HFFc6 (cell line): ENCODE measurements around the gene AP4E1. TPM values are rescaled to one million over a fixed set of nuclear protein-coding genes. Genes with fewer than 3 reads are reported as not detected.
A peak's percentile ranks its signal among the peaks of the same experiment; 100 is the strongest.
"Not testable (repeated sequence)": the region's sequence is repeated elsewhere in the genome, so short reads cannot be mapped to it uniquely, and the experiment has no call there.

ENCODE experiments used
- DNase-seq: peaks from one replicate; pipeline ENCODE4 v3.0.0-alpha.2; 2018
- H3K27ac Mint-ChIP-seq: 2 replicates; pipeline ENCODE4 v1.8.0; 2020; ENCODE audit warnings: mild to moderate bottlenecking, mixed read lengths
- H3K27me3 Mint-ChIP-seq: 2 replicates; pipeline ENCODE4 v1.8.0; 2021; ENCODE audit warnings: mild to moderate bottlenecking, moderate library complexity, mixed read lengths; ENCODE audit not compliant: insufficient read depth
- H3K36me3 Mint-ChIP-seq: 2 replicates; pipeline ENCODE4 v1.8.0; 2021; ENCODE audit warnings: low read depth, mixed read lengths
- H3K4me1 Mint-ChIP-seq: 2 replicates; pipeline ENCODE4 v1.8.0; 2020; ENCODE audit warnings: low read depth, mixed read lengths
- H3K4me3 Mint-ChIP-seq: 2 replicates; pipeline ENCODE4 v1.8.0; 2020; ENCODE audit warnings: mild to moderate bottlenecking, moderate library complexity, mixed read lengths
- H3K9me3 Mint-ChIP-seq: 2 replicates; pipeline ENCODE4 v1.8.0; 2020; ENCODE audit warnings: mild to moderate bottlenecking, mixed read lengths
- total RNA-seq, 6 experiments: library from RNA; stranded (reverse); fragmentation: NEBNext Ultra II Directional; extraction: Animal tissue kit (Norgen Biotek cat#: 25700); gene quantifications; 2 replicates in 1 of 6; 3 replicates in 5 of 6; pipeline ENCODE4 v1.2.3, GENCODE V29; 2021
- TF ChIP-seq, protein P1 (sequence below): fragments of 200-600 bp; sonication (generic); IDR thresholded peaks from 2 replicates; pipeline ENCODE4 v1.5.0; 2021; ENCODE audit warnings: antibody characterized with exemption, mild to moderate bottlenecking

Gene AP4E1
- total RNA-seq, 6 experiments from 2014 or later, result 14.3 to 17.5 (median 16.2) TPM

DNA sequence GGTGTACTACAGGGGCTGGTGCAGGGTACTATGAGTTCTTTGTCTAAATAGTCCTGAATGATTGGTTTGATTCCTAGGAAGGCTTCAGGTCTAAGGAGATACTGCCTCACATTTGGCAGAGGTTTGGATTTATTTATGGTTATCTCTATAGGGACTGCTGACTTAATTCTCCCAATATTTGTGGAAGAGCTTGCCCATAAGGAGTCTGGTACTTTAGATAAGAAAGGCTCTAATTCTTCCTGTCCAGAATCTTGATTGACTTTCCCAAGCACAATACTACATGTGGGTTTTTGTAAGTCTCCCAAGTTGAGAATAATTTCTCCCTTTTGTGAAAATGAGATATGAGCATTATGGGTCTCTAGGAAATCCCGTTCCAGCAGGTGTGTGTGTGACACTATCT, 36.7 kb upstream of the AP4E1 start:
- Mint-ChIP-seq H3K27me3 (peaks cover 8% of the 10 kb centered on the region), H3K4me3 (no peak overlapping the region), H3K9me3 (no peaks in the 10 kb centered on the region), H3K27ac (no peak overlapping the region), H3K4me1 (peaks cover 6% of the 10 kb centered on the region), H3K36me3 (no peaks in the 10 kb centered on the region)
- no peak for DNase-seq
- TF ChIP-seq, protein P1, sequence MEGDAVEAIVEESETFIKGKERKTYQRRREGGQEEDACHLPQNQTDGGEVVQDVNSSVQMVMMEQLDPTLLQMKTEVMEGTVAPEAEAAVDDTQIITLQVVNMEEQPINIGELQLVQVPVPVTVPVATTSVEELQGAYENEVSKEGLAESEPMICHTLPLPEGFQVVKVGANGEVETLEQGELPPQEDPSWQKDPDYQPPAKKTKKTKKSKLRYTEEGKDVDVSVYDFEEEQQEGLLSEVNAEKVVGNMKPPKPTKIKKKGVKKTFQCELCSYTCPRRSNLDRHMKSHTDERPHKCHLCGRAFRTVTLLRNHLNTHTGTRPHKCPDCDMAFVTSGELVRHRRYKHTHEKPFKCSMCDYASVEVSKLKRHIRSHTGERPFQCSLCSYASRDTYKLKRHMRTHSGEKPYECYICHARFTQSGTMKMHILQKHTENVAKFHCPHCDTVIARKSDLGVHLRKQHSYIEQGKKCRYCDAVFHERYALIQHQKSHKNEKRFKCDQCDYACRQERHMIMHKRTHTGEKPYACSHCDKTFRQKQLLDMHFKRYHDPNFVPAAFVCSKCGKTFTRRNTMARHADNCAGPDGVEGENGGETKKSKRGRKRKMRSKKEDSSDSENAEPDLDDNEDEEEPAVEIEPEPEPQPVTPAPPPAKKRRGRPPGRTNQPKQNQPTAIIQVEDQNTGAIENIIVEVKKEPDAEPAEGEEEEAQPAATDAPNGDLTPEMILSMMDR, result no peak

DNA sequence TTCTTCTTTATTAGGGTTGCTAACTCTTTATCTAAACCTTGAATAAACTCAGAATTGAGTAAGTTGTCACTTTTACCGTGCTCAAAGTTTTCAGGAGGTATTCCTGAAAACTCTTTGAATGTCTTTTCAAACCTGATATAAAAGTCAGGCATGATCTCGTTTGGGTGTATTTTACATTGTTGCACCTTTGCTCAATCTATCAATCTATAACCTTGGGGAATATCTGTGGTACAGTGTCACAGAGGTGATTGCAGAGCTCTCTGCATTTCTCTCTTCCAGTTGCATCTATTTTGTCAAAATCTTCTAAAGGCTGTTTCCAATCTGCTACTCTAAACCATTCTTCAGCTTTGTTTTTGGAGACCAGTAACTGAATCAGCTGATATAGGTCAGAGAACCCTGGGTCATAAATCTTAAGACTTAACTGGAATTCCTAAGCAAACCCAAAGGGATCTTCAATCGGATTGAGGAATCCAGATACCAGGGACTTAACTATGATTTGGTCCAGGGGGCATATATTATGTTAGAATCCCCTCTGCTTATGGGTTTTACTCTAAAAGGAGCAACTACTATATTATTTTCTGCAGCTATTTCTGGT, 35.6 kb upstream of the AP4E1 start:
- Mint-ChIP-seq H3K9me3 (no peaks in the 10 kb centered on the region), H3K27me3 (peaks cover 8% of the 10 kb centered on the region), H3K36me3 (no peaks in the 10 kb centered on the region), H3K4me3 (no peak overlapping the region), H3K4me1 (peaks cover 14% of the 10 kb centered on the region), H3K27ac (no peak overlapping the region)
- TF ChIP-seq, protein P1, result no peak
- no peak for DNase-seq

DNA sequence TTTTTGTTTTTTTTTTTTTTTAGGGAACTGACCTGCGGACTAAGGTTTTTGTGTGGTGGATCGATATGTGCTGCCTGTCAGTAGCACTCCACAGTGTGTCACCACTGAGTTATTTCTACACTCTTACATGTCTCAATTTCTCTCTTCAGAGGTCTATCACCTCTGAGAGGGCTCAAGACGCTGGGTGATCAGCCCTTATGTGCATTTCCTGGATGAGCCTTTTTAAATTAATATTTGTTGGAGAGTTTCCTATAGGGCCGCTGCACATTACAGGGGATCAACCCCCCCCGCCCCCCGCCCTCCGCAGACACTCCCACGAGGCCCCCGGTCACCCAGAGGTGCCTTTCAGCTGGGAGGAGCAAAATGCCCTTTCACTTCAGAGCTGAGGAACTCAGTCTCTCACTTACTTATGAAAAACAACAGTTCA, 34.5 kb upstream of the AP4E1 start:
- TF ChIP-seq, protein P1, result no peak; the same call in 1 of the 2 replicates
- Mint-ChIP-seq H3K4me1 (peaks cover 23% of the 10 kb centered on the region), H3K36me3 (no peaks in the 10 kb centered on the region), H3K27me3 (peaks cover 8% of the 10 kb centered on the region), H3K27ac (no peak overlapping the region), H3K4me3 (no peak overlapping the region), H3K9me3 (no peaks in the 10 kb centered on the region)
- DNase-seq, result no peak

DNA sequence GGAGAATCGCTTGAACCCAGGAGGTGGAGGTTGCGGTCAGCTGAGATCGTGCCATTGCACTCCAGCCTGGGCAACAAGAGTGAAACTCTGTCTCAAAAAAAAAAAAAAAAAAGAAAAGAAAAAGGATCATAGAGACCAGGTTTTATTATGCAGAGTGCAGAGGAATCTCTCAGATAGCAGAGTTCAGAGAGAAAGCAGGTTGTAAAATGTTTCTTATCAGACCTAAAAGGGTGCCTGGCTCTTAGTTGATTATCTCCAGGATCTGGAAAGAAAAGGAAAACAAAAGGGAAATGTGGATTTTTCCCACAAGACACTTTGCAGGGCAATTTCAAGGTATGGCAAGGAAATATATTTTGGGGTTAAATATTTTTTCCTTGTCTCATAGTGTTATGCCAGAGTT, 33.2 kb upstream of the AP4E1 start:
- H3K4me1 Mint-ChIP-seq, result peaks cover 34% of the 10 kb centered on the region
- not testable (repeated sequence) for H3K9me3 Mint-ChIP-seq, H3K27me3 Mint-ChIP-seq, H3K4me3 Mint-ChIP-seq, H3K36me3 Mint-ChIP-seq, DNase-seq, H3K27ac Mint-ChIP-seq

DNA sequence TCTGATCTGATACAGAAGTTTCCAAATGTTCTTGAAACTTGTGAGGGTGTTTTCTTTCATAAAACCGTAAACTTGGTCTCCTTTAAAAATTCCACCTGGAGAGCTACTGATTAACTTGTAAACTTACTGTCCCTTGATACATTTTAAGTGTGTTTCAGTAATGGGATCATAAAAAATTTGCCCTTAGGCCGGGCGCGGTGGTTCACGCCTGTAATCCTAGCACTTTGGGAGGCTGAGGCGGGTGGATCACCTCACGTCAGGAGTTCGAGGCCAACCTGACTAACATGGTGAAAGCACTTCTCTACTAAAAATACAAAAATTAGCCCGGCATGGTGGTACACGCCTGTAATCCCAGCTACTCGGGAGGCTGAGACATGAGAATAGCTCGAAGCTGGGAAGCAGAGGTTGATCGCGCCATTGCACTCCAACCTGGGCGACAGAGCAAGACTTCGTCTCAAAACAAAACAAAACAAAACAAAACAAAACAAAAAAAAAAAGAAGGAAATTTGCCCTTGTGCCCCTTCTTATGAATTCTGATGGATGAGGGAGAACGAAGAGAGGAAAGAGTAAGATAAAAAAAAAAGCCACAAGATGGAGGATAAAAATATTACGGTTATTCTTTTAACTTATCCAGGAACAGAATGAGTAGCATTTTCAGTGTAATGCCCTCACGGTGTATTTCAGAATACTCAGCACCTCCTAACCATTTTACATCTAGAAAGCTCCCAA, 32.1 kb upstream of the AP4E1 start:
- H3K4me1 Mint-ChIP-seq, result peaks cover 46% of the 10 kb centered on the region
- peak overlapping the region; percentile 81 for H3K27ac Mint-ChIP-seq
- H3K4me3 Mint-ChIP-seq, result peak overlapping the region; percentile 67
- no peaks in the 10 kb centered on the region for H3K9me3 Mint-ChIP-seq
- H3K27me3 Mint-ChIP-seq, result no peaks in the 10 kb centered on the region; the same call in none of the 2 replicates
- TF ChIP-seq, protein P1, result no peak
- no peaks in the 10 kb centered on the region for H3K36me3 Mint-ChIP-seq
- no peak for DNase-seq

DNA sequence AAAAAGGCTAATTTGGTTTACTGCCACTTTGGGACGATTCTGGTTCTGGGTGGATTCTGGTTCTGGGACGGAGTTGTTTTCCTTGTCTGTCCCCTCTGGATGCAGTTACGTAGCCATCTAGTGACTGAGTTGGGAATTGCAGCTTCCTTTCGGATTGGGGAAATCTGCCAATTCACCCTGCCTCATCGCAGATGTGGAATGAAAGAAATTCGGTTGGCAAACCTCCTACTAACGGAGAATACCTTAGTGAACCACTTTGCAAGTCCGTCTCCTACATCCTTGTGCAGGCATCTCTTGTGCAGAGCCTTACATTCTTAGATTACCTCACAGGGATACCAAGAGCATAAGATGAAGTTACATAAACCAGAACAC, 31.5 kb upstream of the AP4E1 start:
- TF ChIP-seq, protein P1, result peak; percentile 98
- Mint-ChIP-seq H3K27me3 (no peaks in the 10 kb centered on the region; the same call in none of the 2 replicates), H3K4me1 (peaks cover 51% of the 10 kb centered on the region), H3K27ac (peak overlapping the region; percentile 81), H3K4me3 (peak overlapping the region; percentile 67), H3K9me3 (no peaks in the 10 kb centered on the region), H3K36me3 (no peaks in the 10 kb centered on the region)
- DNase-seq, result peak; percentile 92
